ENCODE measurements around the gene C6orf15. TPM values are rescaled to one million over a fixed set of nuclear protein-coding genes. Genes with fewer than 3 reads are reported as not detected.
A peak's percentile ranks its signal among the peaks of the same experiment; 100 is the strongest.

The C6orf15 gene
- 1 to 10 TPM in 1 of 4 donors, not detected in 3; 1.6 TPM for total RNA-seq

DNA sequence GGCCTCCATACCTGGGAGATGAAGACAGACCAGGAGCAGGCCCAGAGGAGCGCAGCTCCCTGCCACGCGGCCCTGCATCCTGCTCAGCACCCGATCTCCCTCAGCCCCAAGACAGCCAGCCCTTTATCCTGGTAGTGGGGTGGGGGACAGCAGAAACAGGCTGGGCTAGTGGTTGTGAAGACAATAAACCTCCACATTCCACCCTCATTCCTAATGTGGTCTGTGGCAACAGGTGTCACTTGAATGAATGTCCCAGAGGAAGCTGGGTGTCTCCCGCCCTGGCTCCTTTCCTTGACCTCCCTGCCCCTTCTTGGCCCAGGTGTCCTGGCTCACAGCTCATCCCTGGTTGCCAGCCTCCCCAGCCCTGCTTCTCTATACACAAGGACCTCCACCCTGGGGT, at the start of gene C6orf15:
TSS of gene C6orf15 (minus strand) at position 98 of the 400 bp plus-strand sequence. CDS start at position 78, 20 bp downstream.
- H3K36me3 ChIP-seq = no peaks in the 10 kb centered on the region

DNA sequence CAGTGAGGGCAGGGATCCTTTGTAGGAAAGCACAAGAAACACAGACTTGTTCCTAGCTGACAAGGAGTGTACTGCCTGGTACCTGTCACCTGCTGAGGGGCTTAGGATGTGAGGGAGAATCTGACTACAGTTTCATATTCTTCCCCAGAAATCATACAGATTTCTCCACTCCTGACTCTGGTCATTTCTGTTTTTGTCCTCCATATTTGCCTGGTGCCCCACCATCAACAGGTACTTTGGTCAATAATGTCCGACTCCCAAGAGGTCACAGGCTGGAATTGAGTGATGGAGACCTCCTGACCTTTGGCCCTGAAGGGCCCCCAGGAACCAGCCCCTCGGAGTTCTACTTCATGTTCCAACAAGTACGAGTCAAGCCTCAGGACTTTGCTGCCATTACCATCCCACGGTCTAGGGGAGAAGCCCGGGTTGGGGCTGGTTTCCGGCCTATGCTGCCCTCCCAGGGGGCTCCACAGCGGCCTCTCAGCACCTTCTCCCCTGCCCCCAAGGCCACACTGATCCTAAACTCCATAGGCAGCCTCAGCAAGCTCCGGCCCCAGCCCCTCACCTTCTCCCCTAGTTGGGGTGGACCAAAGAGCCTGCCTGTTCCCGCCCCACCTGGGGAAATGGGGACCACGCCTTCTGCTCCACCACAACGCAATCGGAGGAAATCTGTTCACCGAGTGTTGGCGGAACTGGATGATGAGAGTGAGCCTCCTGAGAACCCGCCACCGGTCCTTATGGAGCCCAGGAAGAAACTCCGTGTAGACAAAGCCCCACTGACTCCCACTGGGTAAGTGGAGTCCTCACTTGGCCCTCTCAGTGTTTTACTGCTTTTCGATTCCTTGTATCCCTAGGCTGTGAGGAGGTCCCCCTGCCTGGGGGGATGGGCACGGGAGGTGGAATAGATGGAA, 49.1 kb upstream of the C6orf15 start:
- intact Hi-C loops (cut with DNase I) = no loop called here
- TF ChIP-seq, protein P1, sequence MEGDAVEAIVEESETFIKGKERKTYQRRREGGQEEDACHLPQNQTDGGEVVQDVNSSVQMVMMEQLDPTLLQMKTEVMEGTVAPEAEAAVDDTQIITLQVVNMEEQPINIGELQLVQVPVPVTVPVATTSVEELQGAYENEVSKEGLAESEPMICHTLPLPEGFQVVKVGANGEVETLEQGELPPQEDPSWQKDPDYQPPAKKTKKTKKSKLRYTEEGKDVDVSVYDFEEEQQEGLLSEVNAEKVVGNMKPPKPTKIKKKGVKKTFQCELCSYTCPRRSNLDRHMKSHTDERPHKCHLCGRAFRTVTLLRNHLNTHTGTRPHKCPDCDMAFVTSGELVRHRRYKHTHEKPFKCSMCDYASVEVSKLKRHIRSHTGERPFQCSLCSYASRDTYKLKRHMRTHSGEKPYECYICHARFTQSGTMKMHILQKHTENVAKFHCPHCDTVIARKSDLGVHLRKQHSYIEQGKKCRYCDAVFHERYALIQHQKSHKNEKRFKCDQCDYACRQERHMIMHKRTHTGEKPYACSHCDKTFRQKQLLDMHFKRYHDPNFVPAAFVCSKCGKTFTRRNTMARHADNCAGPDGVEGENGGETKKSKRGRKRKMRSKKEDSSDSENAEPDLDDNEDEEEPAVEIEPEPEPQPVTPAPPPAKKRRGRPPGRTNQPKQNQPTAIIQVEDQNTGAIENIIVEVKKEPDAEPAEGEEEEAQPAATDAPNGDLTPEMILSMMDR (IDR thresholded peaks at IDR 0.05) = no peak
- TF ChIP-seq POLR2A (IDR thresholded peaks at IDR 0.05) = no peak
- Histone ChIP-seq H3K27me3 (no peaks in the 10 kb centered on the region), H3K27ac (no peak overlapping the region), H3K4me1 (peaks cover 10 to 37% (median 16%) of the 10 kb centered on the region in 3 donors), H3K9me3 (no peaks in the 10 kb centered on the region), H3K36me3 (peaks cover 0 to 48% (median 0%) of the 10 kb centered on the region in 3 donors), H3K4me3 (no peak overlapping the region)
- 80 to 93% methylated on average over 4 to 13 of the region's 19 CpGs for WGBS, 2 donors
- no peak for DNase-seq

More for the DNA sequence above, at the start of gene C6orf15:
- intact Hi-C loops (cut with DNase I) = no loop called here
- peaks cover 12 to 41% (median 22%) of the 10 kb centered on the region in 3 donors for H3K4me1 ChIP-seq
- H3K27me3 ChIP-seq = peaks cover 0 to 24% (median 0%) of the 10 kb centered on the region in 4 donors
- no peak for DNase-seq
- no peak within 1 kb of the TSS for H3K4me3 ChIP-seq
- no peaks in the 10 kb centered on the region for H3K9me3 ChIP-seq
- TF ChIP-seq, protein P1 (IDR thresholded peaks at IDR 0.05) = no peak
- TF ChIP-seq POLR2A (IDR thresholded peaks at IDR 0.05) = no peak
- 94 to 100% methylated on average over 3 of the region's 5 CpGs for WGBS, 2 donors
- no peak within 1 kb of the TSS for H3K27ac ChIP-seq

DNA sequence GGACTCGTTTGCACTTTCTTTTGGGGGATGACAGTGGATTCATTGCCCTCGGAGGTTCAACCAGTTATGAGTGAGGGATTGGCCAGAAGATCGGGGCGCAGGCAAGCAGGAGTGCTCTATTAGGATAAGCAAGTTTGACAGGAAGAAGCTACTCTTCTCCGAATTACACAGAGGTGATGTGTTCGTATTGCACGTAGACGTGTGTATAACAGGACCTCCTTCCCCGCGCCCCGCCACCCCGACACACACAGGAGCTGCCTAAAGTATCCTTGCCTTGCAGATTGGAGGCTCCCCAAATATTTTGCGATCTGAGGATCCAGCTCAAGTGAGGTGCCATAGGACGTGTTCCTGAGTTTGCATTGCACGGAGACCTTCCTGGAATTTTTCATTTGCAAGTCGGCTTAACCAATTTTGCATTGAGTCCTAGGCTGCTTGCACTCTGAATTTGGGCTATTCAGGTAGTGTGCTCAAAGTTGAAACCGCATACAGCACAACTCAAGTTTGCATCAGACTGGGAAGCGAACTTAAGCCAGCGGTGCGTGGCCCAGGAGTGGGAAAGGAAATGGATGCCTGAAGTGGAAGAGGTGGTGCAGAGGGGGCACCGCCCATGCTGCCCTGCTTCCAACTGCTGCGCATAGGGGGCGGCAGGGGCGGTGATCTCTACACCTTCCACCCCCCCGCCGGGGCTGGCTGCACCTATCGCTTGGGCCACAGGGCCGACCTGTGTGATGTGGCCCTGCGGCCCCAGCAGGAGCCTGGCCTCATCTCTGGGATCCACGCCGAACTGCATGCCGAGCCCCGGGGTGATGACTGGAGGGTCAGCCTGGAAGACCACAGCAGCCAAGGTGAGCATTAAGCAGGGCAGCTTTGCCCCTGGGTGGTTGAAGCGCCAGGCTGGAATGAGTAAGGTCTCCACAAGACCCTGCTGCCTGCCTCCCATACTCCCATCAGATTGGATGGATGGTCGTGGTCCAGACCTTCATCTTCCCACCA, 46.8 kb upstream of the C6orf15 start:
- Histone ChIP-seq H3K36me3 (peaks cover 4 to 48% (median 4%) of the 10 kb centered on the region in 3 donors), H3K9me3 (no peaks in the 10 kb centered on the region), H3K27ac (peak overlapping the region; percentile 71 to 91 (median 86)), H3K27me3 (no peaks in the 10 kb centered on the region), H3K4me3 (peak overlapping the region; percentile 58 to 86 (median 75)), H3K4me1 (peaks cover 10 to 40% (median 16%) of the 10 kb centered on the region in 3 donors)
- intact Hi-C loops (cut with DNase I) = no loop called here
- TF ChIP-seq, protein P1 (IDR thresholded peaks at IDR 0.05) = no peak
- peak in 1 of 4 donors; percentile 0 for TF ChIP-seq POLR2A (IDR thresholded peaks at IDR 0.05)
- no peak for DNase-seq
- WGBS, 2 donors = 2 to 3% methylated on average over 18 to 22 of the region's 35 CpGs

DNA sequence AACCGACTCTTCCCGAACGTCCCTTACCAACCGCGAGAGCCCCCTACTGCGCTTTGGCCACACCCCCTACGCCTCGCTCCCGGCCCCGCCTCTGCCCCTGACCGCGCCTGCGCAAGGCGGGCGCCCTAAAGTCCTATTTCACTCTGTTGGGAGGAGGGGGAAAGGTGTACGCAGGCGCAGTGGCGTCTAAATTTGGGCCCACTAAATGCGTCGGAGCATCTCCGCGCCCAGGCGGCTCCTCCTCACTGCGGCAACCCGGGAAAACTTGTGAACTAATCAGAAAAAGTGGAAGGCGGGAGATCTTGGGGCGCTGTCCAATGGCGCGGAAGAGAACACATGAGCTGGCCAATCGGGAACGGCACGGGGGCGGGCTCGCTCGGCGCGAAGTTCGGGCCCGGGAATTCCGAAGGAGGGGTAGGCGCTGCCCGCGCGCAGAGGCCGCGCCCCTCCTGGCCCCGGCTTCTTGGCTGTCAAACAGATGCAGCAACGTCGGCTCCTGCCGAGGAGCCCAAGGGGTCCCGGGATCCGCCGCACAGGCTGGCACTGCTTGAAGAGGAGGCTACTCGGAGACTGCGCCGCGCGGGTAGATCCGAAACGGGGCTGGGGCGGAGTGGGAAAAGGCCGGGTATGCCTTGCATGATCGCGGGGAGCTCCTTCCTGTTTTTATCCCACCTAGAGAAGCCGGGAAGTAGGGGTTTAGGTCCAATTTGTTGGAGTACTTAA, 45.9 kb upstream of the C6orf15 start, which contains the start of gene TCF19:
TSS of gene TCF19 (plus strand) at position 450 of the 723 bp plus-strand sequence. CDS start 881 bp downstream, outside the sequence.
- H3K27ac ChIP-seq = peak within 1 kb of the TSS; percentile 85 to 91 (median 86)
- peaks cover 10 to 40% (median 16%) of the 10 kb centered on the region in 3 donors for H3K4me1 ChIP-seq
- no peaks in the 10 kb centered on the region for H3K9me3 ChIP-seq
- no peaks in the 10 kb centered on the region for H3K27me3 ChIP-seq
- H3K4me3 ChIP-seq = peak within 1 kb of the TSS; percentile 58 to 86 (median 75)
- DNase-seq = peak; percentile 86
- intact Hi-C loops (cut with DNase I) = no loop called here
- WGBS, 2 donors = 0 to 4% methylated on average over 10 to 46 of the region's 65 CpGs
- H3K36me3 ChIP-seq = peaks cover 4 to 50% (median 12%) of the 10 kb centered on the region in 3 donors
- TF ChIP-seq, protein P1 (IDR thresholded peaks at IDR 0.05) = peak in 1 of 6 experiments; percentile 6
- TF ChIP-seq POLR2A (IDR thresholded peaks at IDR 0.05) = peak in 2 of 4 donors; percentile 10 to 16

Data from esophagus squamous epithelium (tissue), 5 donors.